Sciatic nerve (tissue), 2 donors: ENCODE results near the gene PHLDB1. TPM values are rescaled to one million over a fixed set of nuclear protein-coding genes. Genes with fewer than 3 reads are reported as not detected.
A peak's percentile ranks its signal among the peaks of the same experiment; 100 is the strongest.

Source experiments
- ATAC-seq: fragments of 200-7000 bp; cut with Tn5 transposase; one replicate; pipeline ENCODE4 v1.9.1; 2020; ENCODE audit warnings: mild to moderate bottlenecking, moderate library complexity
- DNase-seq: peaks from one replicate; pipeline ENCODE4 v3.0.0-alpha.2; 2020; ENCODE audit warnings: low spot score
- intact Hi-C: fragments of 100-400 bp; cut with DNase I; formaldehyde crosslinking; loops from one replicate; pipeline ENCODE4 v1.14.2; 2022
- total RNA-seq: library from RNA; stranded (reverse); fragmentation: NEBNext Ultra II Directional; extraction: Animal tissue kit (Norgen Biotek cat#: 25700); gene quantifications from one replicate; pipeline ENCODE4 v1.2.1, GENCODE V29; 2021
- donor health status: DM: no; HTN: no; CAD: no.
- donor health status: DM: no; HTN: no; CAD: no.

Gene PHLDB1
- total RNA-seq, 1 donor from 2014 or later: 419 TPM

DNA sequence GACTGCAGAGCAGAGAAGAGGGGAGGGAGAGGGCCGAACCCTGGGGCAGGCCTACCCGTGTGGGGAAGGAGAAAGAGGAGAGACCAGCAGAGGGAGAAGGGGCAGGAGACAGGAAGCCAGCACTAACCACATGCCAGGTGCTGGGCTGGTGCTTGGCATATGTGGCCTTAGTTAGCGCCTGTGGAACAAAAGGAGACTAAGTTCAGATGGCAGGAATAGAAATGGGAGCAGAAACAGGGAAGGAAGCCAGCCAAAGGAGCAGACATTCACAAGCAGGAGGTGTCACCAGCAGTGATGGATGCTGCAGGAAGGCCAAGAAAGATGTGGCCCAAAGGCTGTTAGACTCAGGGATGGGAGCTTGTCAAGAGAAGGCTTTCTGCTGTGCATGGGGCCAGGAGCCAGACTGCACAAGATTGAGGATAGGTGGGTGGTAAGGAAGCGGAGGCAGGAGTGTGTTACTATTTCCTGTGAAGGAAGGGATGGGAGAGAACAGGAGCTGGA, 45.3 kb downstream of the PHLDB1 start:
- ATAC-seq (no peak), DNase-seq (no peak)
- intact Hi-C loops: no loop called here

DNA sequence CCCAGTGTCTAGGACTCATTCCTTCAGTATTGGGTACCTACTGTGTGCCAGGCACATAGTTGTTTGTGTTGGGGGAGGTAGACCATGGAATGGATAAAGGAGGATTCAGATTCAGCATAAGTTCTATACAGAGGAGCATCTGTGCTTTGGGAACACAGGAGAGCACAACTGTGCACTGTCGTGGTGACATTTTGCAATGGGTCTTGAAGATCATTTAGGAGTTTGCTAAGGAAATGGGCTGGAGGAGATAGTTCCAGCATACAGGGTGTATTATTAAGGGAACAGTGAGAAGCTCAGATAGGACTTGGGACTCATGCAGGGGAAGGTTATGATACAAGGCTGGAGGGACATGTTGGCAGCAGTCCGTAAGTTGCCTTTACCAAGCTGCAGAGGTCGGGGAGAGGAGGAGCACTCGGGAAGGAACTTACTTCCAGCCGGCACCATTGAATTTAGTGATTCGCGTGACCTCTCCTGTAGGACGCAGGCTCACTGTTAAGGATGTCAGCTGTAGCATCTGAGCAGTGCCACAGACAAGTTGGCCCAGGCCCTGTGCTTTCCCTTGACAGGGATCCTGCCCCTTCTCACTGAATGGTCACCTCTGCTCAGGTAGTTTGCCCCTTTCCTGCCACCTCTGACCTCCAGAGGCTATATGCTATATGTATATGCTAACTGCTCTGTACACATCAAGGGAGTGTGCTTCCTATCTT, 46.4 kb downstream of the PHLDB1 start:
- ATAC-seq: no peak
- intact Hi-C loops: no loop called here
- DNase-seq: no peak

DNA sequence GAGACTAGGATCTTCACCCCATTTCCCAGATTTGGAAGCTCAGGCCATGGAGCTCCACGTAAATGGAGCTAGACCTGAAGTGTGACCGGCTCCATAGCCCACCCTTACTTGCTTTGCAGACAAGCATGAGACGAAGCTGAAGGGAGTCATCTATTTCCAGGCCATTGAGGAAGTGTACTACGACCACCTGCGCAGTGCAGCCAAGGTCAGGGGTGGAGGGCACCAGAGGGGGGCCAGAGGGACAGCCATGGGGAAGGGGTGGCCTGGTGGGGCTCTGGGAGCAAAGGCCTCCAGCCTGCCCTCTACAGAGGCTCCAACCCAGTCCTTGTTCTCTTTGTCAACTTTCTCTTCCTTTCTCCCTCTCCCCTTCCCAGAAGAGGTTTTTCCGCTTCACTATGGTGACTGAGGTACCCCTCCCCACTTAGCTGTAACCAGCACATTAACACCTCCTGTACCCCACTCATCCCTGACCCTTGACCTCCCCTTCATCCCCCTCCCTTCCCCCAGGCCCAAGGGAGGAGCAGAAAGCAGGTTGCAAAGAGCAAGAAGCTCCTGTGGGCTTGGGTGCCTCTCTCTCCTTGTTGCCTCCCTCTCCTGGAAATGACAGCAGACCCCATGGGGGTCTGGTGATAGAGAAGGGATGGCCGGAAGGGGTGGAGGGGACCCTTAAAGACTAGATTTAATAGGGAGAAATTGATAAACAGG, 48.2 kb downstream of the PHLDB1 start:
- intact Hi-C loops: loop anchor here (5.0 kb wide), 1 partner anchor 58 kb away; no protein-coding TSS in a partner anchor
- DNase-seq (no peak), ATAC-seq (no peak)

DNA sequence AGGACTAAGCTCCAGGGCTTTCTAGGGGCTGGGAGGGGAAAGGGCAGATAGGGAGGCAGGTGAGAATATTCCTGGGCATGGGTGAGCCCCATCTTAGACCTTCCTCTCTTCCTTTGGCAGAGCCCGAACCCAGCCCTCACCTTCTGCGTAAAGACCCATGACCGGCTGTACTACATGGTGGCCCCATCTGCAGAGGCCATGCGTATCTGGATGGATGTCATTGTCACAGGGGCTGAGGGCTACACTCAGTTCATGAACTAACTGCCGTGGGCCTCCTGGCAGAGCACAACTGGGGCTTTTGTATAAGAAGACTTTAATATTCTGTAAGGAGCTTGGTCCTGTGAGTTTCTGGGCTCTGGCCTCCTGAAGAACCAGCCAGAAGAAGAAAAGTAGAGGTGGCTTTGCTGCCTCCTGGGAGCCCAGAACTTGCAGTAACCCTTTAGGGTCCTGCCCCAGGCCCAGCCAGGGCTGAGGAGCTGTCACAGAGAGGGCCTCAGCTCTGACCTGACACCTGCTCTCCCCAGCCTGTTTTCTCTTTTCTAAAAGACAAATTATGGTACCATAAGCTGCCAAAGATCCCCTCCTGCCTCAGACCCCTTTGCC, 49.2 kb downstream of the PHLDB1 start:
- no peak for ATAC-seq
- intact Hi-C loops: loop anchor here (5.0 kb wide), 1 partner anchor 59 kb away; no protein-coding TSS in a partner anchor
- no peak for DNase-seq

DNA sequence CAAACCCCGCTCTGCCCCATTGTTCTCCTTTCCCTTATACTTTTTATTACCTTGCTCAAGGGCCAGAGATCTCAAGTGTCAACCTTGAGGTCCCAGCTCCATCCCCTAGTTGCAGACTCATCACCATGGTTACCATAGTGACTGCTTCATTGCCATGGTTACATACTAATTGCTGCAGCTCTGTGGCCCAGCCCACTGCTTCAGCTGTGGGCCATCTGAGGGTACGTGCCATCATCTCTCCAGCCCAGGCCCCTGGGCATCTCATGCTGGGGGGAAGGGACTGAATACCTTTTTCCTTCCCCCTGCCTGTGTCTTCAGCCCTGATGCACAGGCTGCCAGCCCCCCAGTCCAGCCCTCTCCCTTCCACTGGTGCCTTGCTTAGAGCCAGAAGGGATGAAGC, 49.8 kb downstream of the PHLDB1 start:
- no peak for ATAC-seq
- intact Hi-C loops: loop anchor here (5.0 kb wide), 1 partner anchor 60 kb away; no protein-coding TSS in a partner anchor
- DNase-seq: no peak

DNA sequence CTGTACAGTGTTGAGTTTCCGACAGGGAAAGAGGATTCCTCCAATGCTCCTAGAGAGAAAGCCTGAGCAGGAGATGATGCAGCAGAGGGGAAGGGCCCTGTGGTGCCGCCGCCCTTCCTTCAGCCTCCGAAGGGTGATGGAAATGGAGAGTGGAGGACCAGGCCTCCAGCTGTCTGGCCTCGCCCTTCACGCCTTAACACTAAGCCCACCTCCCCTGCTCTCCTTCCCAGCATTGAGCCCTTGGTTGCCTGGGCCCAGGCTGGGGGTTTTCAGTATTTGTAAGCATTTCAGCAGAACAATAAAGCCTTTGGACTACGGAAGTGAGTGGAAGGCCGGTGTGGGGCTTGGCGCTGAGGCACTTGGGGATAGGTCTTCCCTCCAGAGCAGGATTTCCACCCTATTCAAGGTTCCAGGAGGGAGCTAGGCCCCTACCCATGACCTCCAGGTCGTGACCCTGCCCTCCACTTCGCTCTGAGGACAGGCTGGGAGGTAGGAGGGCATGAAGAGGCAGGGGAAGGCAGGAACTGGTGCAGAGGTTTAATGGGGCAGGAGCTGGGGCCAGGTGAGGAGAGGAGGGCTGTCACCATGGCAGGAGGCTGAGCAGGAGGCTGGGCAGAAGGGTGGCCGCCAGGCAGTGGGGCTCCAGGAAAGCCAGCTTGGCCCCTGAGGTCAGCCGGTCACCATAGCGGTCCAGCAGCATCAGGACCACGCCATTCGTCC, 50.5 kb downstream of the PHLDB1 start:
- peak; percentile 2 for ATAC-seq
- DNase-seq: no peak
- intact Hi-C loops: loop anchor here (5.0 kb wide), 1 partner anchor 61 kb away; no protein-coding TSS in a partner anchor

DNA sequence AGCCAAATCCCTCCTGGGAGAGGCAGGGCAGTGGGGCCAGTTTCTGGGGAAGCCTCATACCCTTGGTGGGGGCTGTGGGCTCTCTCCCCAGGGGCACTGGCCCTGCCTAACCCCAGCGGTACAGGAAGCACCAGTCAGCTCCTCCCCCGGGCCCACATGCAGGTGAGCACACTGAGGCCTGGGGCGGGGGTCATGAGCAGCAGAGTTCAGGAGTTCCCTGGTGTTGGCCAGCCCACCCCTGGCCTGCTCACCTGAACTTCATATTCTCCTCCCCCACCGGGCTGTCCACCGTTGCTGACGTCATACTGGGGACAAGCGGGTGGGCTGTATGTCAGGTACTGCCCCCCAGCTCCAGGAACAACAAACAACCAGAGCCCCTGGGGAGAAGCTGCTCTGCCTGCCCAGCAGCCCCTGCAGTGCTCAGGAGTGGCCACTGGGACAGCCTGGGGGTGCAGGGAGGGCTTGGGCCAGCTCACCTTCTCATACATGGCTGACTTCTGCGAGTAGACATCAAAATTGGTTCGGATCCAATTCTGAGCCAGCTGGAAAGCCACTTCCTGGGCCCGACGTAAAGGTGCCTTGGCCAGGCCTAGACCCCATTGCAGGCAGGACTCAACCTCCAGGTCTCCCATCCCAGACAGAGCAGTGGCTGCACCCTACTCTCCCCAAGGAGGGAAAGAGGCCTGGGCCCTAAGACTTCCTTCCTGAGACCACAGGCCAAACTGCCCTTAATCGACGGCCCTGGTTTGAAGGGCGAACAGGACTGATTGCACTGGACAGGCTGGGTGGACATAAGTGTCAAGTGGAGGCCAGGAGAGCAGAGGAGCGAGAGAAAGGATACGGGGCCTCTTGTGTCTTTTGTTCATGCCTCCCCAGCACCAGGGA, 51.3 kb downstream of the PHLDB1 start:
- DNase-seq (peak; percentile 61), ATAC-seq (peak; percentile 28)
- intact Hi-C loops: loop anchor here (5.0 kb wide), 1 partner anchor 61 kb away; no protein-coding TSS in a partner anchor

DNA sequence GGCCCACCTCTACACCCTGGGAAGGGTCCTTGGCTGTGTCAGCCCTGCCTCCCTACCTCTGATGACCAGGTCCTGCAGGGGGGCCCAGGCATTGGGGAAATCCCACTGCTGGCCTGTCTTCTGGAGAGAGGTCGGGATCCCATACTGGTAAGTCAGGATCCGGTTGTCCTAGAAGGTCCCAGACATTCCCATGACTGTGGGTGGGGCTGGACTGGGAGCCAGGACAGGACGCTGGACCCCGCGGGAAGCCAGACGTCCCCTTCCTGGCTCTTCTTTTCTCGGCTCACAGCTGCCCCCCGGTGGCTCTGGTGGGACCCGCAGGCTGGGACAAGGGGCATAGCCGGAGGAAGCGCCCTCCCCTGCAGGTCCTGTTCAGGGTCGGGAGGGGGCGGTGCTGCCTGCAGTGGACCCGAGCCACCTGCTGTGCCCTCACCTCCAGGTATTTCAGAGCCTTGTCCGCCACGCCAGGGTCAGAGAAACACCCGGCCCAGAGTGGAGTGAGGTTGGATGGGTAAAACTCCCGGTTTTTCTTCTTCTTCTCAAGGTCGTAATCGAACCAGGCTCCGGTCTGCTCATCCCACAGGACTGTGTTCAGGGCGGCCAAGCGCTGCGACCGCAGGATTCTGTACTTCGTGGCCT, 52.0 kb downstream of the PHLDB1 start:
- ATAC-seq (peak; percentile 85), DNase-seq (peak; percentile 96)
- intact Hi-C loops: loop anchor here (5.0 kb wide), 1 partner anchor 62 kb away; no protein-coding TSS in a partner anchor

DNA sequence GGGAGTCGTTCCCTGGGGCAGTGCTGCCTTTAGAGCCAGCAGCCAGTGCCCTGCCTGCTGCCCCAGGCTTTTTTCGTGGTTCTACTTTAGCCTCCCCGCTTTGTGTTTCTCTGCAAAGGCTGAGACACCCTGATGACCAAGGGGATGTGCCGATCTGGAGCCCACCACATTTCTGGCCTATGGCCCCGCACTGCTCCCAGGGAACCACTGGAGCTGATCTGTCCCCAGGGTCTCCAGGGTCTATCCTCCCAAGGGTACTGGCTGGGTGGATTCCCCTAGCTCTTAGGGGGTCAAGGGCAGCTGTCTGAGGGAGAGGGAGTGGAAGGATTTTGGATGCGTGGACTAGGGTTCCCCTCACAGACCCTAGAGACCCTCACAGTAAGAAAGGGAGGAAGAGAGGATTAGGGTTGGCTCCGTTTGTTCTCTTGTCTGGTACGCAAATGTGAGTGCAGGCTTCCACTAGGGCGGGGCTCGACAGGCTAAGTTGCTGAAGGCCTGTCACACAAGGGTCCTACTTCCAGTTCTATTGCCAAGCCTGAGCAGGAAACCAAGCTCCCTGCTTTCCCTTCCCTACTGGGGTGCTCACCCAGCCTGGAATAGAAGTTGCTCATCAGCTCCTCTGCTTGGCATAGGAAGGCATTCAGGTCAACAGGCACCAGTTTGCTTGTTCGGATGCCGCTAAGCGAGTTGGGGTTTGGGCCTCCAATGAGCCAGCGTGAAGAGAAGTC, 52.7 kb downstream of the PHLDB1 start:
- intact Hi-C loops: loop anchor here (5.0 kb wide), 1 partner anchor 63 kb away; no protein-coding TSS in a partner anchor
- peak; percentile 7 for ATAC-seq
- peak; percentile 52 for DNase-seq

DNA sequence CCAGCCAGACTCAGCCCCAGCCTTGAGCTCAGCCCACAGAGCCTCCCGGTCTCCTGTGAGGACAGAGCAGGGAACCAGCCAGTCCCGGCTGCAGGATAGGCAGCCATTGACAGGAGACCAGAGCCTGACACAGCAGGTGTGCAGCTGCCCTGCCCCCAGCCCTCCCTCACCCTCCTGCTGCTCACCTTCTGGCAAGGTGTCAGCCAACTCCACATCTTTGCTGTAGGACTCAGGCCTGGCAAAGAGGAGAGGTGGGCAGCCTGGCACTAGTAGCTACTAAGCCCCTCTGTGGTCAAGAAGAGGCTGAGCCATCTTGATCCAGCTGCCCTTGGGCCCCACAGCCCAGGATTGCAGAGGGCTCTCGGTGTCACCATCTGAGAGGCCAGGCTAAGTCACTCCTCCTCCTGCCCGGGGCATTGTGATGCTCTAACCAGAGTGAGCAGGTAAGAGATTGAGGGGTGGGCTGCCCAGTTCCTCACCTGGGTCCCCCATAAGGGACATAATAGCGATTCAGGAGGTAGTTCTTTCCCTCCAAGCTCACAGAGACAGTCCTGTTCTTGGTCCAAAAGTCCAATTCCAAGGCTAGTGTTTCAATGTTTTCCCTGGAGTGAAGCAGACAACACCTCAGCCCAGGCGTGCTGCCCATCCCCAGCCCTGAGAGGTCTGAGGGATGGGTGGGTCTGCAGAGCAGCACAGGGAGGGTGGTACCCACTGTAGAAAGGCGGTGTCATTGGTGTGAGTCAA, 53.4 kb downstream of the PHLDB1 start:
- intact Hi-C loops: no loop called here
- ATAC-seq (no peak), DNase-seq (peak; percentile 59)

DNA sequence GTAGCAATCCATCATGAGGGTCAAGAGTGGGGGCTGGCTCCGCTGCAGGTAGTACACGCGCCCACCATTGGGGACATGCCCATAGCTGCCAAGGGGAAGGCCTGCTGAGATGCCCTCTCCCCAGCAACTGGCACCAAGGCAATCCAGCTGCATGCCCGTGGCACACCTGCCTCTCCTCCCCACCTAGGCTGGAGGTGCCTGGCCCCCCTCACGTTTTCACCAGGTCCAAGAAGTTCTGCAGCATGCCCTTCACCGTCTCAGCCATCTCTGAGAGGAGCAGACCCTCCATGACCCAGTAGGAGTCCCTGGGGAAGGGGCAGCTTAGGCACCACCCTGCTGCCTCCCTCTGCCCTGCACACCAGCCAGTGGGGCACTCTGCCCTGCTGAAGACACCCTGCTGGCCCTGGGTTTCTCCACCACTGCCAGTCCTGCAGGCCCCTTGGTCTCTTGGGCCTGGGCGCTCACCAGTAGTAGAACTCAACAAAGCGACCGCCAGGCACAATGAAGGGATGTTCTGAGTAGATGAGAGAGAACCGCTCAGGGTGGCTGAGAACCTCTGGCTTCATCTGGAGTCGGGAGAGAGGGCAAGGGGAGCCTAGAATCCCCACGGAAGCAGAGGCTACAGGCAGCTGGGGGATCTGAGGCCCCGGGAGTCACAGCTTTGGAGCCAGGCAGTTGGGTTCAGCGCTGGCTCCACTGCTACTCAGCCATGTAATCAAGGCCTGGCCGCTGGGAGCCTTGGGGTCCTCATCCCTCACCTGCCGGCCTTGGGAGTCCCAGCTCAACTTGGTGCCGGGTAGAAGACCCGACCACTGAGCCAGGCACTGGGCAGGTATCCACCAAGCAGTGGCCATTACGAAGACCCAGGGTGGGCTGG, 54.2 kb downstream of the PHLDB1 start:
- peak; percentile 57 for DNase-seq
- ATAC-seq: no peak
- intact Hi-C loops: no loop called here

DNA sequence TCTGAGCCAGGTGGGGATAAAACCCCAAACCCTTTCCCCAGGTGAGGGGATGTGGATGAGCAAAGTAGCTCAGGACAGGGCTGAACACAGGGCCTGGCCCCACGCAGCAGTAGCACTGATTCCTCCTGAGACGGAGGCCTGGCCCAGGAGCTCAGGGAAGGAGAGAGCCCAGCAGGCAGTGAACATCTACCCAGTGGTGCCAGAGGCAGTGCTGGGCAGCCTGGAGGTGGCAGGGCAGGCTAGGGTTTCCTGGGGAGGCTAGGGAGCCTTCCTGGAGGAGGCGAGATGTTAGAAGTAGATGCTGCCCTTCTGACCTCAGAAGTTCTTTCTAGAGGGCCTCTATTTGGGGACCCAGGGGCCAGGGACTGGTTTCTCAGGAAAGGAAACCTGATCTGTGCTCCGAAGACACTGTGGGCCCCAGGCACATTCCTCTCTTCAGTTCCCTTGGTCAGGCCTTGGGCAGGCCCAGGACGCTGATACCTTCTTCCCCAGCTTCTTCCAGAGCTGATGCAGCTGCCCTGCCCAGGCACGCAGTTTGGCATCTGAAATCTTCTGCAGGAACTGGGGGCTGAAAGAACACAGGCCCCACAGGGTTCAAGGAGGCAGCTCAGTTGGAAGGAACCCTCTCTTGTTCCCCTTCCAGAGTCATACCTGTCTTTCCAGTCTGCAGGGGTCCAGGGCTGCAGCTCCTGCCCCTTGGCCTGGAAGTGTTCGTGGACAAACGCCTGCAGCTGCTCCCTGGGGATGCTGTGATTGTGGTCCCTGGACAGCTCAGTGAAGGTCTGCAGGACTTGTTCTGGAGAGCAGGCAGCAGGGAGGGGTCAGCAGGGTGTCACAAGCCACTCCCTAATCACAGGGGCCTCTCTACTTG, 55.2 kb downstream of the PHLDB1 start:
- DNase-seq (peak; percentile 54), ATAC-seq (no peak)
- intact Hi-C loops: no loop called here

DNA sequence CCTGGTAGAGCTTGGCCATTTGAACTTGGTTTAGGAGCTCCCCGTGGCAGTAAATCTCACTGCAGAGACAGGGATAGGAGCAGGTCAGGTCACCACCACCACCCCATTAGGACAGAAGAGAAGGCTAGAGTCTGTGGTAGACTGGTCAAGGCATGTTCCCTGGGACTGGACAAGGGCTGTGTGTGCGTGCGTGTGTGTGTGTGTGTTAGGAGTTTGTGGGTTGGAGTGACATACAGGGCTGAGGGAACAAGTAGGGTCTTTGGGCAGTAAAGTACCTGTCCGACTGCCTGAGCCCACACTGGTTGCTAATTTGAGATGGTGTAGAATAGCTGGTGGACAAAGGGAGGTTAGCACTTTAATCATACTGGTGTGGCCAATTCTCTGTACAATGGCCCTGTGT, 56.0 kb downstream of the PHLDB1 start:
- intact Hi-C loops: no loop called here
- peak; percentile 18 for DNase-seq

DNA sequence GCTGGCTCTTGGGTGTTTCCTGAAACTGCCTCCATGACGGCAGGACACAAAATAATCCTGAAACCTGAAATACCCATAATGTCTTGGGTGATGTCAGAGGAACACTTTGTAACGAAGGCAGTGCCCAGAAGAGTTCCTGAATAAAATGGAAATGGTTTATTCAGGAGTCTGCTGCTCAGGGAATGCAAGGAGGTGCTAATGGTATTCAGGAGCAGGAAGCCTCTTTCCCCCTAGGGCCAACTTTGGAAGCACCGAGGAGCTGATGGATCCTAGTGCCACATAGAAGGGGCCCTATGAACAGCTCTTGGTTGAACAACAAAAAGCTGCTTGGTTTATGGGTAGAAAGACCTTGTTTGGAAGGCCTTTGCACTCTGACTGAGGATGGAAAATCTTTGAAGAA, 56.5 kb downstream of the PHLDB1 start:
- DNase-seq (peak; percentile 10), ATAC-seq (no peak)
- intact Hi-C loops: no loop called here

More for the DNA sequence above, 56.0 kb downstream of the PHLDB1 start:
- ATAC-seq: no peak
